Tibial nerve (tissue), 4 donors: Measurements from ENCODE around the gene DPP7. TPM values are rescaled to one million over a fixed set of nuclear protein-coding genes. Genes with fewer than 3 reads are reported as not detected.

ENCODE experiments used
- DNase-seq, 2 donors: peaks; one replicate each; pipeline ENCODE4 v3.0.0-alpha.2; 2019; ENCODE audit warnings: low spot score in 2 of 2
- H3K27ac ChIP-seq, 4 donors: fragments of 200-600 bp; sonication (generic) in 3 of 4; one replicate each; pipeline ENCODE4 v1.5.1; 2017 to 2019; ENCODE audit warnings: mild to moderate bottlenecking in 1 of 4
- H3K27me3 ChIP-seq, 2 donors: fragments of 200-600 bp; sonication (generic) in 1 of 2; one replicate each; pipeline versions ENCODE4 v1.5.1 to v1.6.0; 2017 to 2019
- H3K36me3 ChIP-seq, 3 donors: fragments of 200-600 bp; sonication (generic); one replicate each; pipeline ENCODE4 v1.5.1; 2018 to 2019
- H3K4me1 ChIP-seq, 4 donors: fragments of 200-600 bp; sonication (generic) in 3 of 4; one replicate each; pipeline ENCODE4 v1.5.1; 2017 to 2019
- H3K4me3 ChIP-seq, 4 donors: fragments of 200-600 bp; sonication (generic) in 3 of 4; one replicate each; pipeline ENCODE4 v1.5.1; 2017 to 2019; ENCODE audit warnings: mild to moderate bottlenecking in 1 of 4, moderate library complexity in 1 of 4
- H3K9me3 ChIP-seq, 4 donors: fragments of 200-600 bp; sonication (generic) in 3 of 4; one replicate each; pipeline ENCODE4 v1.5.1; 2017 to 2019
- CTCF ChIP-seq, 5 experiments: fragments of 200-600 bp in 3 of 5; fragments of 450-650 bp in 2 of 5; sonication (generic) in 3 of 5; IDR thresholded peaks; one replicate each; pipeline ENCODE4 v1.5.1; 2016 to 2019; ENCODE audit warnings: antibody characterized with exemption in 5 of 5, mild to moderate bottlenecking in 3 of 5, moderate library complexity in 2 of 5
- EP300 ChIP-seq, 2 donors: sonication (generic); formaldehyde crosslinking; IDR thresholded peaks; one replicate each; pipeline ENCODE4 v1.6.1; 2017; ENCODE audit warnings: antibody characterized with exemption in 2 of 2, mild to moderate bottlenecking in 1 of 2
- POLR2A ChIP-seq, 2 donors: fragments of 450-650 bp; IDR thresholded peaks; one replicate each; pipeline ENCODE4 v1.6.1; 2017; ENCODE audit warnings: antibody characterized with exemption in 2 of 2, mild to moderate bottlenecking in 2 of 2, moderate library complexity in 2 of 2
- WGBS, 2 donors: methylation state at CpG; one replicate each; pipeline ENCODE4 v1.1.5; 2018; 5-methylcytosine and 5-hydroxymethylcytosine counted together
- total RNA-seq, 4 donors: library from RNA; depleted of rRNA; stranded (reverse); fragments of >200 nt; gene quantifications; one replicate each; pipeline ENCODE4 v1.1.0, GENCODE V29; 2016

Gene DPP7
- total RNA-seq, 4 donors from 2014 or later: 74.7 to 272 (median 145) TPM

- TF ChIP-seq EP300 (IDR thresholded peaks at IDR 0.05): no peak
- no peak for TF ChIP-seq POLR2A (IDR thresholded peaks at IDR 0.05)
- TF ChIP-seq CTCF (IDR thresholded peaks at IDR 0.05): no peak
- Histone ChIP-seq H3K27me3 (no peaks in the 10 kb centered on the region), H3K4me3 (no peak overlapping the region), H3K27ac (no peak overlapping the region), H3K4me1 (peaks cover 0 to 11% (median 0%) of the 10 kb centered on the region in 4 donors), H3K9me3 (no peaks in the 10 kb centered on the region), H3K36me3 (peaks cover 0 to 90% (median 29%) of the 10 kb centered on the region in 3 donors)
- no peak for DNase-seq
- WGBS, 2 donors: 80 to 82% methylated on average over 27 to 34 of the region's 34 CpGs
Observed at GRCh38 chr9:137109250-137110146, 5.0 kb downstream of the DPP7 start.

GRCh38 chr9:137108608-137109249, 5.8 kb downstream of the DPP7 start:
- no peak overlapping the region for H3K4me3 ChIP-seq

GRCh38 chr9:137107982-137108381, 6.6 kb downstream of the DPP7 start:
- no peak overlapping the region for H3K27ac ChIP-seq
- 93% methylated on average over 16 to 17 of the region's 17 CpGs for WGBS, 2 donors
- no peak overlapping the region for H3K4me3 ChIP-seq
- no peaks in the 10 kb centered on the region for H3K4me1 ChIP-seq
- no peaks in the 10 kb centered on the region for H3K9me3 ChIP-seq
- peaks cover 0 to 100% (median 37%) of the 10 kb centered on the region in 3 donors for H3K36me3 ChIP-seq
- no peaks in the 10 kb centered on the region for H3K27me3 ChIP-seq
- DNase-seq: no peak
- TF ChIP-seq EP300 (IDR thresholded peaks at IDR 0.05): no peak
- no peak for TF ChIP-seq POLR2A (IDR thresholded peaks at IDR 0.05)
- no peak for TF ChIP-seq CTCF (IDR thresholded peaks at IDR 0.05)

More at GRCh38 chr9:137108608-137109249, 5.8 kb downstream of the DPP7 start:
- WGBS, 2 donors: 90 to 93% methylated on average over 23 to 28 of the region's 29 CpGs
- no peak for TF ChIP-seq EP300 (IDR thresholded peaks at IDR 0.05)
- TF ChIP-seq POLR2A (IDR thresholded peaks at IDR 0.05): no peak
- no peak for TF ChIP-seq CTCF (IDR thresholded peaks at IDR 0.05)
- Histone ChIP-seq H3K9me3 (no peaks in the 10 kb centered on the region), H3K27me3 (no peaks in the 10 kb centered on the region), H3K4me1 (peaks cover 0 to 6% (median 0%) of the 10 kb centered on the region in 4 donors), H3K36me3 (peaks cover 0 to 97% (median 34%) of the 10 kb centered on the region in 3 donors), H3K27ac (no peak overlapping the region)
- no peak for DNase-seq

GRCh38 chr9:137107312-137107921, 7.1 kb downstream of the DPP7 start:
- Histone ChIP-seq H3K9me3 (no peaks in the 10 kb centered on the region), H3K4me3 (no peak overlapping the region), H3K27ac (no peak overlapping the region), H3K27me3 (no peaks in the 10 kb centered on the region), H3K4me1 (no peaks in the 10 kb centered on the region), H3K36me3 (peaks cover 0 to 100% (median 37%) of the 10 kb centered on the region in 3 donors)
- WGBS, 2 donors: 91 to 93% methylated on average over 18 to 21 of the region's 27 CpGs
- no peak for TF ChIP-seq CTCF (IDR thresholded peaks at IDR 0.05)
- TF ChIP-seq POLR2A (IDR thresholded peaks at IDR 0.05): no peak
- TF ChIP-seq EP300 (IDR thresholded peaks at IDR 0.05): no peak
- no peak for DNase-seq
